Measurements from ENCODE around the gene PGAP2.
"Not testable (repeated sequence)": the region's sequence is repeated elsewhere in the genome, so short reads cannot be mapped to it uniquely, and the experiment has no call there.

PGAP2 gene

GRCh38 chr11:3807909-3808860, at the start of gene PGAP2:
Gene PGAP2 (plus strand): TSS chr11:3808560. CDS start chr11:3811260, 2,700 bp downstream.
- peak; percentile 87 for DNase-seq (ENCODE audit: low spot score)

- DNase-seq (ENCODE audit: low spot score), result no peak
Observed at GRCh38 chr11:3764266-3764665, 44.1 kb upstream of the PGAP2 start.

DNA sequence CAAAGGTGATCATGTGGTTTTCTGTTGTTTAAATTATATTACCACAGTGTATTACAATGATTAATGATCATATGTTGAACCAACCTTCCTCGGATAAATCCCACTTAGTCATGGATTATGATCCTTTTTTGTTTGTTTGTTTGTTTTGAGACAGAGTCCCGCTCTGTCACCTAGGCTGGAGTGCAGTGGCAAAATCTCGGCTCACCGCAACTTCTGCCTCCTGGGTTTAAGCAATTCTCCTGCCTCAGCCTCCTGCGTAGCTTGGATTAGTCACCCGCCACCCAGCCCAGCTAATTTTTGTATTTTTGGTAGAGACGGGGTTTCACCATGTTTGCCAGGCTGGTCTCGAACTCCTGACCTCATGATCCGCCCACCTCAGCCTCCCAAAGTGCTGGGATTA, 41.5 kb upstream of the PGAP2 start:
- not testable (repeated sequence) for DNase-seq (ENCODE audit: low spot score)

GRCh38 chr11:3767536-3767935, 40.8 kb upstream of the PGAP2 start:
- DNase-seq (ENCODE audit: low spot score), result no peak

- no peak for DNase-seq (ENCODE audit: low spot score)
Observed at GRCh38 chr11:3773180-3773579, 35.2 kb upstream of the PGAP2 start.

- DNase-seq (ENCODE audit: low spot score), result no peak
Observed at GRCh38 chr11:3775736-3776406, 32.5 kb upstream of the PGAP2 start.

DNA sequence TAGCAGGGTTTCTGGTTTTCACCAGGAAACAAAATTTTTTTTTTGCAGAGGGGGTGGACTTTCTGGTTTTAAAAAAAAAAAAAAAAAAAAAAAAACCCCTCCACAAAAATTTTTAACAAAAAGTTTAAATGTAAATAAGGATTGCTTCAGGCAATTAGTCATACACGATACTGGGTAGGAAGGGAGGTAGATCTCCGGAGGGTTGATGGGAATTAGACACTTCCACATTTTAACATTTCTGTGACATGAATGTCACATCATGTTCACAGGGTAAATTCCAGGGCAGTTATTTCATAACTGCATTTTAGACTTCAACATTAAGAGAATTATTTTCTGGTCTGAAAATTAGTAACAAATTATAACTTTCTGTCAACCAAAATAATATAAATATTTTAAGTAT, 26.9 kb upstream of the PGAP2 start:
- no peak for DNase-seq (ENCODE audit: low spot score)

DNA sequence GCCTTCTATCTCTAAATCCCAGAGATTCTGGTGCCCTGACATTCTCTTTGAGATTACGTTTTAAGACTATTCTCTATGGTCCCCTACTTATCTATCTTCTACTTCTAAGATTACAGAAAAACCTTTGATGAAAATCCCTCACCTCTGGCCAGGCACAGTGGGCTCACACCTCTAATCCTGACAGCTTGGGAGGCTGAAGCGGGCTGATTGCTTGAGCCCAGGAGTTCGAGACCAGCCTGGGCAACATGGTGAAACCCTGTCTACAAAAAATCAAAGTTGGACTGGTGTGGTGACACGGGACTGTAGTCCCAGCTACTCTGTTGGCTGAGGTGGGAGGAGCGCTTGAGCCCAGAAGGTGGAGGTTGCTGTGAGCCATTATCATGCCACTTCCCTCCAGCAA, 25.4 kb upstream of the PGAP2 start:
- DNase-seq (ENCODE audit: low spot score), result no peak

- DNase-seq (ENCODE audit: low spot score), result no peak
Observed at GRCh38 chr11:3783611-3784010, 24.7 kb upstream of the PGAP2 start.

GRCh38 chr11:3786781-3787428, 21.5 kb upstream of the PGAP2 start:
- no peak for DNase-seq (ENCODE audit: low spot score)

GRCh38 chr11:3794387-3794786, 14.0 kb upstream of the PGAP2 start:
- not testable (repeated sequence) for DNase-seq (ENCODE audit: low spot score)

- DNase-seq (ENCODE audit: low spot score), result no peak
Observed at GRCh38 chr11:3795131-3796001, 13.0 kb upstream of the PGAP2 start.

DNA sequence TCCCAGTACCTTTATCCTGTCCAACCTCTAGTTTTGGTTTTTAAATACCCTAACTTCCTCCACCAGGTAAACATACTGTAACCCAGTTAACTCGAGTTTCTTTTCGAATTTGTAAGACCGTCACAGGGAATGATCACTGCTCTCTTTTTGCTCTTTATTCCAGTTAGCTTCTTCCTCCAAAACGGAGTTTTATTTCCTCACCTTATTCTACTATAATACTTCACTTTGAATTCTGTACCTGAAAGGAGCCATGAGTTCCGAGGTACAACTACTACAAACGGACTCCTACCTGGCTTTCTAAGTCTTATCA, 12.4 kb upstream of the PGAP2 start:
- DNase-seq (ENCODE audit: low spot score), result no peak

DNA sequence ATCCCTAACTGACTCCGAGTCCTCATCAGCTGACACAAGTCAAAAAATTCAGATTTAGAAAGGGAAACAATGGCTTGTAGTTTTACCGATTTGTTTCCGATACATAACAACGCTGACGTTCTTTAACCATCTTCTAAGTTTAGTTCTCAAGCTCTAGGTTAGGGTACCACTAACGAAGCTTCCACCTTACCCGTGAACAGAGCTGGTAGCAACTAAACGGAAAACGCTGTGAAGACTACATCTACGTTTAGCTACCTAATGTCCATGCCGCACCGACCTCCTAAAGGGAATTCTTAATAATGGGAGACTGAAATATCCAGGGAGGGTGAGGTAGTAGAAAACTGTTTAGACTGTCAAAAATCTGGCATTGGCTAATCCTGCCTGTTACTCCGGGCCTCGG, 12.0 kb upstream of the PGAP2 start:
- no peak for DNase-seq (ENCODE audit: low spot score)

- DNase-seq (ENCODE audit: low spot score), result no peak
Observed at GRCh38 chr11:3796801-3797328, 11.5 kb upstream of the PGAP2 start.

DNA sequence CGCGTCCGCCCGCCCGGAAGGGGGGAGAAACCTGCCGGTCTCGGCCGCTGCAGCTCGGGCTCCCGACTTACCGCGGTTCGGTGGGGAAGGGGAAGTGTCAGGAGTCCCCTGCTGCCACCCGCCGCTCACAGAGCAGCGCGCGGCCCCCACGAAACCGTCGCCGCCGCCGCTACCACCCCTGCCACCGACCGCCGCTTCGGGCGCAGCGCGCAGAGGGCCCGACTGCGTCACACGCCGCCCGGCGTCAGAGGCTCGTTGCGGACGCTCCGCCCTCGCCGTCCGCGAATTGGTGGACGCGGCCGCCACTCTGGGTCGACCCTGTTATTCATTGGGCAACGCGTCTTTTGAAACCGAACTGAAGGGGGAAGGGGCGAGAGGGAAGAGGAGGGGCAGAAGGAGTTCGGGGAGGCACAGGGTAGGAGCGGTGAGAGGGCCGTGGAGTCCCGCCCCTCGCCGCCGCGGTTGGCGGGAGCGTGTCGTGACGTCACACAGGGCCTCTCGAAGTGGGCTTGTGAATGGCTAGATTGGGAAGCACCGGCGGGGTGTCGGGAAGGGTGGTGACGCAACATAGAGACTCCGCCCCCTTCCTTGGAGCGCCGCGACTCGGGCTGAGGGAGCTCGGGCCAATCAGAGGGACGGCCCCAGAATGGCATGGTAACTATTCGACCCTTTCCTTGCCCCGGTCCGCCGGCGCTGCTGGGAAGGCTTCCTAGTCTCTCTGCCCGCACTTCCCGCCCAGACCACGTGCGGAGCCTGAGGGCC, 10.8 kb upstream of the PGAP2 start, which contains the start of gene NUP98:
Gene NUP98 (minus strand): TSS at position 226 of the 762 bp plus-strand sequence. CDS start 15,437 bp downstream, outside the sequence.
- peak; percentile 100 for DNase-seq (ENCODE audit: low spot score)

- no peak for DNase-seq (ENCODE audit: low spot score)
Observed at GRCh38 chr11:3799143-3799542, 9.2 kb upstream of the PGAP2 start.

DNA sequence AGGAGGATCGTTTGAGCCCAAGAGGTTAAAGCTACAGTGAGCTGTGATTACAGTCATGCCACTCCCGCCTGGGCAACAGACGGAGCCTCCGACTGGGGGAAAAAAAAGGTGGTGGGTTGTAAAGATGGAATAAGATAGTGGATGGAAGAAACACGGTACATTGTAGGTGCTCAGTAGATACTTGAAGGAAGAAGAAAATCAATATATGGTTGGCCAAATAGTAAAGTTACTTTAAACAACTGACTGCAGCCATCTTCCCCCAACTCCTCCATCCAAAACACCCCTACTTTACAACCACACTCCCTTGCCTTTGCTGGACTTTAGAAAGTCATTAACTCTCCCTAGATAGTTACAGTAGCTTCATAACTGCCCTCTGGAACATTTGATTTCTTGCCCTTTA, 8.5 kb upstream of the PGAP2 start:
- no peak for DNase-seq (ENCODE audit: low spot score)

DNA sequence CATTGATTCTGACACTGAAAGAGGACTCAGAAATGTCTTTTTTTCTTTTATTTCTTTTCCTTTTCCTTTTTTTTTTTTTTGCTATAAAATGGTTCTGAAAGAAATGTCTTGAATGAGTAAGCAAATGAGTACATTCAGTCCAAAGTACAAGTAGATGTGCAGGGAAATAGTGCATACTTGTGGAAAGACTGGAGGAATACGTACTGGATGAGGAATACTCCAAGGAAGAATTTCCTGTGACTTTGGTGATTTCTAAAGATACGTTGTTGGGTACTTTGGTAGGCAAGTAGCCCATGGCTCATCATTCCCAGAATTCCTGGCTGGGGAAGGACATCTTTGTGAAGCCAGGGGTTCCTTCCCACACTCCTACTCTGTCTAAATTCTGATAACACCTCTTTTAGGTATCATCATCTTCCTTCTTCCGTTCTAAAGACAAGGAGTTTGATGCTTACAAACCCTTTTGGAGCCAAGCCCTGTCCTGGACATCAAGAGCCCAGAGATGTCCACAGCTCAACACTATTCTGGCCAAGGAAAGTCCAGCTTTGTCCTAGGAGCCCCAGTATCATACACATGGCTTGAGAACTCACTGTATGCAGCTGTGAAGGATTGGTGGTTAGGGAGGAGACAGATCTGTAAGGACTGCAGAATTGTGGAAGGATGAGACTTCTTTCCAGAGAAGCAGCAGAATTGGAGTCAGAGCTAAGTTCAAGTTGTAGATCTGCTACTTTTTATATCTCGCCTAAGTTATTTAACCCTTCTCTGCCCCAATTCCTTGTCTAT, 6.2 kb upstream of the PGAP2 start:
- no peak for DNase-seq (ENCODE audit: low spot score)

All from ecto neural progenitor cell (in vitro differentiated cells).